Measurements from ENCODE around the gene EXT2.

GRCh38 chr11:44247508-44247907 is 152.0 kb downstream of the EXT2 start:
- TF ChIP-seq CTCF (IDR thresholded peaks at IDR 0.05) (no peak), POLR2A (IDR thresholded peaks at IDR 0.05) (no peak), POLR2AphosphoS5 (IDR thresholded peaks at IDR 0.05) (no peak)
